Measurements from ENCODE around the gene ASGR2.

- TF ChIP-seq TAF1 (IDR thresholded peaks at IDR 0.05; ENCODE audit: low read depth) (no peak), RAD21 (IDR thresholded peaks at IDR 0.05; ENCODE audit: low read depth) (no peak)
Observed at GRCh38 chr17:7068268-7068667, 46.4 kb downstream of the ASGR2 start.
